Raji (cell line): ENCODE measurements around the gene MPP2.

Experiments
- POLR2A ChIP-seq: IDR thresholded peaks from 2 replicates; pipeline ENCODE4 v1.6.1; 2011; ENCODE audit warnings: low read depth, low read length, control low read depth; ENCODE audit not compliant: insufficient read depth

The MPP2 gene

GRCh38 chr17:43913584-43913983 is 6.2 kb upstream of the MPP2 start:
- TF ChIP-seq POLR2A: no peak

GRCh38 chr17:43912635-43913304 is 5.4 kb upstream of the MPP2 start:
- no peak for TF ChIP-seq POLR2A

GRCh38 chr17:43911904-43912303 is 4.6 kb upstream of the MPP2 start:
- TF ChIP-seq POLR2A: no peak

- no peak for TF ChIP-seq POLR2A
Measured at GRCh38 chr17:43909537-43910231, 2.3 kb upstream of the MPP2 start.

GRCh38 chr17:43907998-43908721 is 824 bp upstream of the MPP2 start:
- TF ChIP-seq POLR2A: no peak

- TF ChIP-seq POLR2A: no peak
Measured at GRCh38 chr17:43906951-43907424, 348 bp downstream of the MPP2 start.

- no peak for TF ChIP-seq POLR2A
Measured at GRCh38 chr17:43905985-43906852, 1.1 kb downstream of the MPP2 start.

- no peak for TF ChIP-seq POLR2A
Measured at GRCh38 chr17:43905400-43905984, 1.8 kb downstream of the MPP2 start.

GRCh38 chr17:43901861-43902589 is 5.3 kb downstream of the MPP2 start:
- TF ChIP-seq POLR2A: no peak

- no peak for TF ChIP-seq POLR2A
Measured at GRCh38 chr17:43900858-43901754, 6.2 kb downstream of the MPP2 start.

GRCh38 chr17:43900183-43900857 is 7.0 kb downstream of the MPP2 start:
- TF ChIP-seq POLR2A: peak; percentile 42; the same call in 1 of the 2 replicates

- no peak for TF ChIP-seq POLR2A
Measured at GRCh38 chr17:43898446-43898845, 8.9 kb downstream of the MPP2 start.
